A673 (cell line): ENCODE results near the gene ATG16L2. TPM values are rescaled to one million over a fixed set of nuclear protein-coding genes. Genes with fewer than 3 reads are reported as not detected.

Experiments used
- BruUV-seq: library from RNA; stranded (reverse); fragments of 400-500 nt; replicated peaks from 2 replicates; lab custom pipeline; 2021; lab: Mats Ljungman, UMichigan
- CTCF ChIA-PET: fragments of 300-600 bp; sonication (Branson Sonifier 250); formaldehyde crosslinking; loops from one replicate; lab custom pipeline; 2022; ENCODE audit warnings: antibody characterized with exemption; lab: Charles Lee
- POLR2A ChIA-PET: fragments of 300-600 bp; sonication (Branson Sonifier 250); formaldehyde crosslinking; loops from one replicate; lab custom pipeline; 2022; ENCODE audit warnings: antibody characterized with exemption; ENCODE audit not compliant: low non-redundant PET; lab: Charles Lee
- DNase-seq: peaks from one replicate; pipeline ENCODE4 v3.0.0-alpha.2; 2015; ENCODE audit warnings: low spot score
- H3K27ac ChIP-seq: fragments of 200-600 bp; sonication (generic); 2 replicates; pipeline ENCODE4 v1.5.1; 2016; ENCODE audit warnings: mixed run types, low read depth, mild to moderate bottlenecking, mixed read lengths, antibody characterized with exemption, low read length; ENCODE audit not compliant: poor library complexity, severe bottlenecking
- H3K27me3 ChIP-seq: fragments of 200-600 bp; sonication (generic); replicated peaks from 2 replicates; pipeline ENCODE4 v1.6.1; 2017; ENCODE audit warnings: mixed run types, low read depth, mild to moderate bottlenecking, mixed read lengths, antibody characterized with exemption, low read length; ENCODE audit not compliant: insufficient read depth, poor library complexity
- H3K36me3 ChIP-seq: fragments of 200-600 bp; sonication (generic); 2 replicates; pipeline ENCODE4 v1.6.1; 2016; ENCODE audit warnings: mixed run types, mild to moderate bottlenecking, mixed read lengths, antibody characterized with exemption, low read length; ENCODE audit not compliant: insufficient read depth, poor library complexity, severe bottlenecking
- H3K4me1 ChIP-seq: fragments of 200-600 bp; sonication (generic); 2 replicates; pipeline ENCODE4 v1.6.1; 2017; ENCODE audit warnings: mixed run types, mild to moderate bottlenecking, mixed read lengths, antibody characterized with exemption, low read length; ENCODE audit not compliant: insufficient read depth, poor library complexity, severe bottlenecking
- H3K4me3 ChIP-seq: fragments of 200-600 bp; sonication (generic); 2 replicates; pipeline ENCODE4 v1.5.1; 2016; ENCODE audit warnings: low read depth, mixed run types, mild to moderate bottlenecking, mixed read lengths, low read length; ENCODE audit not compliant: poor library complexity, severe bottlenecking
- H3K9me3 ChIP-seq: fragments of 200-600 bp; sonication (generic); 2 replicates; pipeline ENCODE4 v1.6.1; 2016; ENCODE audit warnings: mixed run types, low read depth, mild to moderate bottlenecking, mixed read lengths, antibody characterized with exemption, low read length; ENCODE audit not compliant: poor library complexity, severe bottlenecking
- EZH2 ChIP-seq: fragments of 200-600 bp; sonication (generic); IDR thresholded peaks from 2 replicates; pipeline ENCODE4 v1.6.1; 2017; ENCODE audit warnings: borderline replicate concordance, low read depth, mild to moderate bottlenecking, mixed read lengths, antibody characterized with exemption, low read length; ENCODE audit not compliant: poor library complexity, severe bottlenecking
- intact Hi-C: fragments of 100-400 bp; cut with micrococcal nuclease; formaldehyde crosslinking; loops from one replicate; pipeline ENCODE4 v1.10.0; 2022; ENCODE audit not compliant: unreplicated experiment
- total RNA-seq: library from RNA; stranded (reverse); gene quantifications from 2 replicates; pipeline ENCODE4 v1.2.3, GENCODE V29; 2021
- TF ChIP-seq, protein P1 (sequence below): fragments of 300-800, 200-600 bp; sonication (generic); conservative IDR thresholded peaks from 2 replicates; pipeline ENCODE4 v1.5.1; 2017; ENCODE audit warnings: low read depth, mild to moderate bottlenecking, antibody characterized with exemption, low read length, moderate library complexity, mixed read lengths

Gene ATG16L2
- total RNA-seq, 1 experiment from 2014 or later: 8.6 TPM

DNA sequence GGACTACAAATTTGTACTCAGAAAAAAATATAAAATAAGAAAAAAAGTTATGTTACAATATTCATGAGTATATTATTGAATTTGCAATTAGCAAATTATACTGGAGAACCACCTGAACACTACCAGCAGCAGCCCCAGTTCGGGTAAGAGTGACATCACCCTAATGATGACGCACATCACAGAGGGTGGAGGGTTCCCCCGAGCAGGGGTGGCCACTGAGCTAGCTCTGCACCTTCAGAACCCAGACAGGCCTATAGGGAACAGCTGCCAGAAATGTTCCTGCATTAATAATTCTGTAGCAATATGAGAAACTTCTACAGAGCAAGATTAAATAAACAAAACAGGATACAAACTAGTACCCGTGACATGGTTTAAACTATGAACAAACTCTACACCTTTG is 44.5 kb upstream of the ATG16L2 start:
- no peaks in the 10 kb centered on the region for H3K36me3 ChIP-seq
- no peaks in the 10 kb centered on the region for H3K27me3 ChIP-seq
- TF ChIP-seq, protein P1, sequence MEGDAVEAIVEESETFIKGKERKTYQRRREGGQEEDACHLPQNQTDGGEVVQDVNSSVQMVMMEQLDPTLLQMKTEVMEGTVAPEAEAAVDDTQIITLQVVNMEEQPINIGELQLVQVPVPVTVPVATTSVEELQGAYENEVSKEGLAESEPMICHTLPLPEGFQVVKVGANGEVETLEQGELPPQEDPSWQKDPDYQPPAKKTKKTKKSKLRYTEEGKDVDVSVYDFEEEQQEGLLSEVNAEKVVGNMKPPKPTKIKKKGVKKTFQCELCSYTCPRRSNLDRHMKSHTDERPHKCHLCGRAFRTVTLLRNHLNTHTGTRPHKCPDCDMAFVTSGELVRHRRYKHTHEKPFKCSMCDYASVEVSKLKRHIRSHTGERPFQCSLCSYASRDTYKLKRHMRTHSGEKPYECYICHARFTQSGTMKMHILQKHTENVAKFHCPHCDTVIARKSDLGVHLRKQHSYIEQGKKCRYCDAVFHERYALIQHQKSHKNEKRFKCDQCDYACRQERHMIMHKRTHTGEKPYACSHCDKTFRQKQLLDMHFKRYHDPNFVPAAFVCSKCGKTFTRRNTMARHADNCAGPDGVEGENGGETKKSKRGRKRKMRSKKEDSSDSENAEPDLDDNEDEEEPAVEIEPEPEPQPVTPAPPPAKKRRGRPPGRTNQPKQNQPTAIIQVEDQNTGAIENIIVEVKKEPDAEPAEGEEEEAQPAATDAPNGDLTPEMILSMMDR: no peak
- no peak for TF ChIP-seq EZH2
- DNase-seq: no peak
- no peak overlapping the region for H3K27ac ChIP-seq
- no peak overlapping the region for H3K4me3 ChIP-seq
- H3K9me3 ChIP-seq: no peaks in the 10 kb centered on the region
- intact Hi-C loops: no loop called here
- BruUV-seq: no TSS peak
- ChIA-PET POLR2A (no interaction called here), CTCF (no interaction called here)
- H3K4me1 ChIP-seq: peaks cover 12% of the 10 kb centered on the region

DNA sequence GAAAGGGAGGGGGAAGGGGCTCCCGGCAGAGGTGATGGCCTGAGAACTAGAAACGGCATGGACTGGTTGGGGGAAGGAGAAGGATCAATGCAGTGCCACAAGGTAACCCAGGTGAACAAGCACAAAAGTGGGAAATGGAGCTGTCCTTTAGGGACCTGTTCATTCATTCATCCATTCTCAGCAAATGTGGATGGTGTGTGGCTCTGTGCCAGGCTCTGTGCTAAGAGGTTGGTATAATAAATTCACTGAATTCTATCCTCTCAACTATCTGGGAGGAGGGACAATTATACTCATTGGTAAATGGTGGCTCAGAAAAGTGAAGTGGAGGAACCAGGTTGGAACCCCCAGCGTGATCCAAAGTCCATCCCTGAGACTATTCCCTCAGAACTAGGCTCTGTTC is 43.4 kb upstream of the ATG16L2 start:
- CTCF ChIA-PET: no interaction called here
- Histone ChIP-seq H3K9me3 (no peaks in the 10 kb centered on the region), H3K4me3 (no peak overlapping the region), H3K36me3 (no peaks in the 10 kb centered on the region), H3K27me3 (no peaks in the 10 kb centered on the region), H3K27ac (no peak overlapping the region), H3K4me1 (peaks cover 12% of the 10 kb centered on the region)
- intact Hi-C loops: no loop called here
- BruUV-seq: no TSS peak
- TF ChIP-seq, protein P1: no peak
- no peak for TF ChIP-seq EZH2
- POLR2A ChIA-PET: no interaction called here
- DNase-seq: no peak

DNA sequence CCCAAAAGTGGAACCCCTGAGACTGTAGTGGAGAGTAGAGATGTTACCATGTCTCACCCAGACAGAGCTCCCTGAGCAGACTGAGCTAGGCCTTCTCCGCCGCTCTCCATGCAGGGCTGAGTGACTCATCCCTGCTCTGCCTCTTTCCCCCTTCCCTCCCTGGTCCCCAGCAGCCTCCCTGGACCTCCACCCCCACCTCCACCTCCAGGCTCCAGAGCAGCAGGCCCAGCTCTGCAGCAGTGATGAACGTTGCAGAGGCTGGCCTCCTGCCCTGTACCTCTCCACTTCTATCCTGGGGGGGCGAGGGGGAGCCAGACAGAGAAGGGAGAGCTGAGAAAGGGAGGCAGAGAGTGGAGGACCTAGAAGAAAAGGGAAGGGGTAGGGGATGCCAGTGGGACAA is 42.7 kb upstream of the ATG16L2 start:
- no peak overlapping the region for H3K27ac ChIP-seq
- ChIA-PET CTCF (no interaction called here), POLR2A (no interaction called here)
- no peak for DNase-seq
- no TSS peak for BruUV-seq
- no peaks in the 10 kb centered on the region for H3K27me3 ChIP-seq
- intact Hi-C loops: no loop called here
- TF ChIP-seq EZH2: no peak
- TF ChIP-seq, protein P1: no peak
- no peak overlapping the region for H3K4me3 ChIP-seq
- peaks cover 12% of the 10 kb centered on the region for H3K4me1 ChIP-seq
- H3K9me3 ChIP-seq: no peaks in the 10 kb centered on the region
- H3K36me3 ChIP-seq: no peaks in the 10 kb centered on the region
